Stimulated activated CD4-positive, alpha-beta T cell treated with anti-CD3 and anti-CD28 coated beads, TNF-alpha, amount 100 ng/mL, for 1 hour (primary cell): Measurements from ENCODE around the gene TBCD.
"Not testable (repeated sequence)": the region's sequence is repeated elsewhere in the genome, so short reads cannot be mapped to it uniquely, and the experiment has no call there.

ENCODE experiments used
- DNase-seq, 3 donors: peaks; one replicate each; pipeline ENCODE4 v3.0.0-alpha.2; 2020; ENCODE audit warnings: low read depth in 3 of 3, low spot score in 1 of 3

The TBCD gene

DNA sequence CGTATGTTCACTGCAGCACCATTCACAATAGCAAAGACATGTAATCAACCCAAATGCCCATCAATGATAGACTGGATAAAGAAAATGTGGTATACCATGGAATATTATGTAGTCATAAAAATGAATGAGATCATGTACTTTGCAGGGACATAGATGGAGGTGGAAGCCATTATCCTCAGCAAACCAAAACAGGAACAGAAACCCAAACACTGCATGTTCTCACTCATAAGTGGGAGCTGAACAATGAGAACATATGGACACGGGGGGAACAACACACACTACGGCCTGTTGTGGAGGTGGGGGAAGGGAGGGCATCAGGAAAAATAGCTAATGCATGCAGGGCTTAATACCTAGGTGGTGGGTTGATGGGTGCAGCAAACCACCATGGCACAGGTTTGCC, 237.2 kb downstream of the TBCD start:
- not testable (repeated sequence) for DNase-seq

DNA sequence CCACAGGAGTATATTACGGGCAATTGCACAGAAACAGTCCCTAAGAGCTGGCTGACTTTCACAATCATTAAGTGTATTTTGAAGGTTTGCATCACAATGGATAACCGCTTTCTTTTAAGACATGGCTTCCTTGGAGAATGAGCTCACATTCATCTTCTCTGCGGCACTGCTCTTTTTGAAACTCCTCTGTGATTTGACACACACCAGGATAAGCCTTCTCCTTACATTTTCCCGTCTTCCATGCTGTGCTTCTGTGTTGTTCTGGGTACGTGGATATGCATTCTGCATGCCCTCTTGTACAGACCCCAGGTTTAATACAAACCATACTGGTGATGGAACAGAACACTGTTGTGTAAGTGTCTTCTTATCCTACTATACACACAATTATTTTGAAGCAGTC, 238.0 kb downstream of the TBCD start:
- DNase-seq: no peak

DNA sequence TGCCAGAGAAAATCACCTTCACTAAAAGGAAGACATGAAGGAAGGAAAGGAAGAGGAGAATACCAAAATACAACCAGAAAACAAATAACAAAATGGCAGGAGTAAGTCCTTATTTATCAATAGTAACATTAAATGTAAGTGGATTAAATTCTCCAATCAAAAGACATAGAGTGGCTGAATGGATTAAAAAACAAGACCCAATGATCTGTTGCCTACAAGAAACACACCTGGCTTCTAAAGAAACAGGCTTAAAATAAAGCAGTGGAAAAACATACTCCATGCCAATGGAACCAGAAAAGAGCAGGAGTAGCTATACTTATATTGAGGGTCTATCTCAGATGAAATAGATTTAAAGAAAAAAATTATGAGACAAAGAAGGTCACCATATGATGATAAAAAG, 241.1 kb downstream of the TBCD start:
- no peak for DNase-seq
